Gastroesophageal sphincter (tissue), 3 donors: ENCODE measurements around the gene PNLDC1.

Experiments
- CTCF ChIP-seq, 4 experiments: fragments of 200-600 bp in 2 of 4; fragments of 450-650 bp in 2 of 4; sonication (generic) in 1 of 4; IDR thresholded peaks; one replicate each; pipeline ENCODE4 v1.5.1; 2017 to 2019; ENCODE audit warnings: antibody characterized with exemption in 4 of 4, mild to moderate bottlenecking in 2 of 4, moderate library complexity in 2 of 4
- EP300 ChIP-seq: sonication (generic); formaldehyde crosslinking; IDR thresholded peaks from one replicate; pipeline ENCODE4 v1.6.1; 2017; ENCODE audit warnings: antibody characterized with exemption, mild to moderate bottlenecking

DNA sequence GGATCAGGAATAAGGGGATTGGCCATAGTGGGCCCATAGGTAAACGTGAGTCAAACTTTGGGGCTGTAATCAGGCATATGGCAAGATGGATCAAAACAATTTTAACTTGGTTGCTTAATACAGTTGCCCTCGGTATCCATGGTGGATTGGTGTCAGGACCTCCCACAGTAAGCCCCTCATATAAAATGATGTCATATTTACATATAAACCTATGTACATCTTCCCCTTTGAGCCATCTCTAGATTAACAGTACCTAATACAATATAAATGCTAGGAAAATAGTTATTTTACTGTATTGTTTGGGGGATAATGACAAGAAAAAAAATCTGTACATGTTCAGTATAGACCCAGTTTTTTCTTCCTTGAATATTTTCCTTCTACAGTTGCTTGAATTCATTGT lies 45.7 kb upstream of the PNLDC1 start:
- TF ChIP-seq EP300 (no peak), CTCF (IDR thresholded peaks at IDR 0.05) (no peak)
